Activated CD8-positive, alpha-beta T cell treated with anti-CD3 and anti-CD28 coated beads for 36 hours (primary cell): ENCODE data around the gene TARS3. TPM values are rescaled to one million over a fixed set of nuclear protein-coding genes. Genes with fewer than 3 reads are reported as not detected.

Experiments
- ATAC-seq: fragments of 200-7000 bp; cut with Tn5 transposase; one replicate; pipeline ENCODE4 v1.10.0; 2021; ENCODE audit warnings: mild to moderate bottlenecking, moderate library complexity
- CTCF ChIA-PET: fragments of 350-600 bp; sonication (Branson Sonifier 250); formaldehyde crosslinking; loops from one replicate; lab custom pipeline; 2021; ENCODE audit warnings: antibody characterized with exemption; lab: Charles Lee
- POLR2A ChIA-PET: fragments of 350-600 bp; sonication (Branson Sonifier 250); formaldehyde crosslinking; loops from one replicate; lab custom pipeline; 2021; ENCODE audit warnings: antibody characterized with exemption; lab: Charles Lee
- DNase-seq: peaks from one replicate; pipeline ENCODE4 v3.0.0-alpha.2; 2020
- H3K27ac Mint-ChIP-seq: one replicate; pipeline ENCODE4 v1.8.0; 2021; ENCODE audit warnings: mild to moderate bottlenecking, mixed read lengths
- H3K27me3 Mint-ChIP-seq: one replicate; pipeline ENCODE4 v1.8.0; 2021; ENCODE audit warnings: mixed read lengths
- H3K36me3 Mint-ChIP-seq: one replicate; pipeline ENCODE4 v1.8.0; 2021; ENCODE audit warnings: low read depth, mixed read lengths
- H3K4me1 Mint-ChIP-seq: one replicate; pipeline ENCODE4 v1.8.0; 2021; ENCODE audit warnings: low read depth, mixed read lengths
- H3K4me3 Mint-ChIP-seq: one replicate; pipeline ENCODE4 v1.8.0; 2021; ENCODE audit warnings: mild to moderate bottlenecking, moderate library complexity, mixed read lengths
- H3K9me3 Mint-ChIP-seq: one replicate; pipeline ENCODE4 v1.8.0; 2021; ENCODE audit warnings: mixed read lengths
- intact Hi-C: fragments of 100-400 bp; cut with micrococcal nuclease; formaldehyde crosslinking; loops from one replicate; pipeline ENCODE4 v1.10.0; 2022
- total RNA-seq, 2 experiments: library from RNA; stranded (reverse); gene quantifications; one replicate each; pipeline ENCODE4 v1.2.3, GENCODE V29; 2021
- TF ChIP-seq, protein P1 (sequence below): fragments of 200-600 bp; IDR thresholded peaks from one replicate; pipeline ENCODE4 v1.8.0; 2022; ENCODE audit warnings: antibody characterized with exemption, mild to moderate bottlenecking

TARS3 gene
- total RNA-seq, 2 experiments from 2014 or later = 7.2 to 8.3 TPM

DNA sequence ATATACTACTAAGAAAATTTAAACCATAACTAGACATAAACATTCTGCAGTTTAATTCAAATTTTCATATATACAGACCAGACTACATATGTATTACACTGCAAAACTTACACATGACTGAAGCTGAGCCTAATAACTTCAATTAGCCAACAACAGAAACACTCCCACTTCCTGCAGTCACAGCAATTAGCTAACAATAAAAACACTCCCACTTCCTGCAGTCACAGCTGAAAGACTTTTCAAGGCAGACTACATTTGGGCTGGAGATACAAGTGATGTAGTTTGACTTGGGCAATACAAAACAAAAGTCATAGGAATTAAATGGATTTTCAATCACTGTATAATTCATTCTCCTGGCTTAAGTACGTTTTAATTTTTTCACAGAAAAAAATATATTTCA, 82.4 kb downstream of the TARS3 start:
- ChIA-PET POLR2A (interaction anchor here (0.7 to 2.0 kb wide), 5 partner anchors 8 to 358 kb away, joined by 3 to 6 read pairs (median 3); partner anchors contain the start of genes SNRPA1 and TM2D3), CTCF (interaction anchor here (0.6 to 4.2 kb wide), 41 partner anchors 8 to 384 kb away, joined by 3 to 44 read pairs (median 4); partner anchors contain the start of genes SNRPA1, TARS3 and TM2D3)
- DNase-seq = no peak
- ATAC-seq = no peak
- Mint-ChIP-seq H3K9me3 (no peaks in the 10 kb centered on the region), H3K36me3 (peaks cover 49% of the 10 kb centered on the region), H3K27ac (peak overlapping the region; percentile 57), H3K4me1 (peaks cover 27% of the 10 kb centered on the region), H3K4me3 (no peak overlapping the region), H3K27me3 (no peaks in the 10 kb centered on the region)
- intact Hi-C loops = loop anchor here (5.0 kb wide), 1 partner anchor 365 kb away; the partner anchor contains the start of gene SELENOS
- TF ChIP-seq, protein P1, sequence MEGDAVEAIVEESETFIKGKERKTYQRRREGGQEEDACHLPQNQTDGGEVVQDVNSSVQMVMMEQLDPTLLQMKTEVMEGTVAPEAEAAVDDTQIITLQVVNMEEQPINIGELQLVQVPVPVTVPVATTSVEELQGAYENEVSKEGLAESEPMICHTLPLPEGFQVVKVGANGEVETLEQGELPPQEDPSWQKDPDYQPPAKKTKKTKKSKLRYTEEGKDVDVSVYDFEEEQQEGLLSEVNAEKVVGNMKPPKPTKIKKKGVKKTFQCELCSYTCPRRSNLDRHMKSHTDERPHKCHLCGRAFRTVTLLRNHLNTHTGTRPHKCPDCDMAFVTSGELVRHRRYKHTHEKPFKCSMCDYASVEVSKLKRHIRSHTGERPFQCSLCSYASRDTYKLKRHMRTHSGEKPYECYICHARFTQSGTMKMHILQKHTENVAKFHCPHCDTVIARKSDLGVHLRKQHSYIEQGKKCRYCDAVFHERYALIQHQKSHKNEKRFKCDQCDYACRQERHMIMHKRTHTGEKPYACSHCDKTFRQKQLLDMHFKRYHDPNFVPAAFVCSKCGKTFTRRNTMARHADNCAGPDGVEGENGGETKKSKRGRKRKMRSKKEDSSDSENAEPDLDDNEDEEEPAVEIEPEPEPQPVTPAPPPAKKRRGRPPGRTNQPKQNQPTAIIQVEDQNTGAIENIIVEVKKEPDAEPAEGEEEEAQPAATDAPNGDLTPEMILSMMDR = no peak

DNA sequence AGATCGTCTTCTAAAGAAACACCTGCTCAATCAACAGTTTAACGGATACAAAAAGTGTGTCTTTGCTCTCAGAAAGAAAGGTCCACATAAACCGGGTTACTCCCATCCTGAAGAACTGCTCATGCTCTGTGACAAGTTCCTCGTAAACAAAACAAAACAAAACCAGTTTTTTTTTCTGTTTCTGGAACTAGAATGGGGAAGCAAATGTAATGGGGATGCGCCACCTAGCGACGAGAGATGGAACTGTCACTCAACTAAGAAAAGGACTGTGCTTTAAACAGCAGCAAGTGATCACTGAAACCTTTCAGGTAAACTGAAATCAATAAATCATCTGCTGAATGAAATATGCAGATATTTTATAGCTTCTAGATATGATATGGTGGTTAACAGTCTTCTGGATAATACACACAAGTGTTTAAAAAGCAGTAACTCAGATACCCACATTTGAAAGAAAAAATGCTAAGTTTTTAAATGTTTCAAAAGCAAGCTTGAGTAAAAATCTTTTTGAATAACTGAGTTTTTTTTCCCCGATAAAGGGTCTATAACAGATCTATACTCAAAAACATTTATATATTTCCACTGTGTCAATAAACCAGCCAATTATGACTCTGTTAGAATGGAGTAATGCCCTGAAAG, 83.0 kb downstream of the TARS3 start:
- H3K9me3 Mint-ChIP-seq = no peaks in the 10 kb centered on the region
- H3K27me3 Mint-ChIP-seq = no peaks in the 10 kb centered on the region
- DNase-seq = peak; percentile 88
- peak; percentile 60 for ATAC-seq
- H3K4me1 Mint-ChIP-seq = peaks cover 27% of the 10 kb centered on the region
- TF ChIP-seq, protein P1 = peak; percentile 94
- intact Hi-C loops = loop anchor here (5.0 kb wide), 1 partner anchor 364 kb away; the partner anchor contains the start of gene SELENOS
- peaks cover 49% of the 10 kb centered on the region for H3K36me3 Mint-ChIP-seq
- H3K4me3 Mint-ChIP-seq = no peak overlapping the region
- CTCF ChIA-PET = interaction anchor here (0.6 to 4.2 kb wide), 43 partner anchors 8 to 633 kb away, joined by 3 to 44 read pairs (median 4); partner anchors contain the start of genes SNRPA1, TARS3 and TM2D3
- H3K27ac Mint-ChIP-seq = peak overlapping the region; percentile 70
- POLR2A ChIA-PET = interaction anchor here (0.7 to 2.0 kb wide), 6 partner anchors 8 to 358 kb away, joined by 3 to 6 read pairs (median 3); partner anchors contain the start of genes SNRPA1 and TM2D3

GRCh38 chr15:101639667-101640066, 84.6 kb downstream of the TARS3 start:
- intact Hi-C loops = loop anchor here (5.0 kb wide), 1 partner anchor 362 kb away; the partner anchor contains the start of gene SELENOS
- no peak overlapping the region for H3K4me3 Mint-ChIP-seq
- TF ChIP-seq, protein P1 = no peak
- no peaks in the 10 kb centered on the region for H3K27me3 Mint-ChIP-seq
- peaks cover 24% of the 10 kb centered on the region for H3K4me1 Mint-ChIP-seq
- ATAC-seq = no peak
- no peak for DNase-seq
- no peaks in the 10 kb centered on the region for H3K9me3 Mint-ChIP-seq
- ChIA-PET POLR2A (interaction anchor here (1.8 kb wide), 1 partner anchor 10 kb away, joined by 4 read pairs; no protein-coding TSS in a partner anchor), CTCF (interaction anchor here (1.1 to 4.2 kb wide), 11 partner anchors 10 to 631 kb away, joined by 3 to 44 read pairs (median 10); partner anchors contain the start of genes SNRPA1 and TM2D3)
- H3K27ac Mint-ChIP-seq = no peak overlapping the region
- peaks cover 41% of the 10 kb centered on the region for H3K36me3 Mint-ChIP-seq

DNA sequence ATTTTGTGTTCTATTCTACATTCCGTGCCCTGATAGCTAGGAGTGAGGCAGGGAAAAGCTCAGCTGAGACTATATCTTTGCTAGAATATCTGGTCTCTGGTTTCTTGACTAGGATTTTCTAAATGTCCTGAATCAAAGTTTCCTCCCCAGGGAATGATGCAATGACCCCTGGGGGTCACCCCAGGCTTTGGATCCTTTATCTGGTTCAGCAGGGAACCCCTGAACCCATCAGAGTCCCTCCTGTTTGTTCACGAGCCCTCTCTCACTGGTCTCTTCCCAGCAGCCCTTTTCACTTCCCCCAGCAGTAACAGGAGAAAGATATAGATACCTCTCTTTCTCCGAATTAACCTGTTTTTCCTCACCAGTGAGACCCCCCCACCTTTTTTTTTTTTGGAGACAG, 86.4 kb downstream of the TARS3 start:
- Mint-ChIP-seq H3K36me3 (peaks cover 33% of the 10 kb centered on the region), H3K27me3 (no peaks in the 10 kb centered on the region), H3K4me1 (peaks cover 21% of the 10 kb centered on the region), H3K27ac (no peak overlapping the region), H3K4me3 (no peak overlapping the region), H3K9me3 (no peaks in the 10 kb centered on the region)
- intact Hi-C loops = no loop called here
- TF ChIP-seq, protein P1 = no peak
- POLR2A ChIA-PET = no interaction called here
- ATAC-seq = no peak
- no peak for DNase-seq
- CTCF ChIA-PET = no interaction called here

GRCh38 chr15:101637516-101637915, 86.8 kb downstream of the TARS3 start:
- no peaks in the 10 kb centered on the region for H3K27me3 Mint-ChIP-seq
- ChIA-PET CTCF (no interaction called here), POLR2A (no interaction called here)
- ATAC-seq (no peak), DNase-seq (no peak)
- peaks cover 32% of the 10 kb centered on the region for H3K36me3 Mint-ChIP-seq
- H3K4me1 Mint-ChIP-seq = peaks cover 19% of the 10 kb centered on the region
- TF ChIP-seq, protein P1 = no peak
- no peaks in the 10 kb centered on the region for H3K9me3 Mint-ChIP-seq
- H3K27ac Mint-ChIP-seq = no peak overlapping the region
- intact Hi-C loops = no loop called here
- no peak overlapping the region for H3K4me3 Mint-ChIP-seq
